Measurements from ENCODE around the gene AVPR1B. TPM values are rescaled to one million over a fixed set of nuclear protein-coding genes. Genes with fewer than 3 reads are reported as not detected.

The AVPR1B gene
- total RNA-seq, 1 donor = 3.8 TPM

Small RNA genes within 50 kb of the gene (small RNA-seq; reads per million reads assigned to genes)
- gene RF00271 = not detected

Other genes starting within 250 kb of the AVPR1B start
- under 0.01 TPM for gene SLC26A9, start 173.9 kb downstream of the AVPR1B start, total RNA-seq
- 2.7 TPM for gene RAB7B, start 114.0 kb downstream of the AVPR1B start, total RNA-seq
- under 0.01 TPM for gene CTSE, start 93.5 kb downstream of the AVPR1B start, total RNA-seq
- gene RHEX, start 64.2 kb downstream of the AVPR1B start, total RNA-seq = 46.0 TPM
- gene FAM72A, start 85.5 kb upstream of the AVPR1B start, total RNA-seq = 0.27 TPM
- 26.1 TPM for gene SRGAP2, start 86.2 kb upstream of the AVPR1B start, total RNA-seq

Data from hematopoietic multipotent progenitor cell (in vitro differentiated cells).